IMR-90 (cell line): ENCODE measurements around the gene KLHL30. TPM values are rescaled to one million over a fixed set of nuclear protein-coding genes. Genes with fewer than 3 reads are reported as not detected.

Source experiments
- ATAC-seq: fragments of 200-7000 bp; cut with Tn5 transposase; 2 replicates; pipeline ENCODE4 v1.9.1; 2020; ENCODE audit warnings: low read depth, mild to moderate bottlenecking, moderate library complexity
- BruUV-seq: library from RNA; stranded (reverse); fragments of 400-500 nt; replicated peaks from 2 replicates; lab custom pipeline; 2021; lab: Mats Ljungman, UMichigan
- CTCF ChIA-PET: fragments of 300-600 bp; formaldehyde crosslinking; extraction: SDS; loops from one replicate; lab custom pipeline; 2021; ENCODE audit warnings: antibody characterized with exemption; lab: Yijun Ruan, JAX
- POLR2A ChIA-PET: fragments of 300-600 bp; sonication (Branson Sonifier 250); formaldehyde crosslinking; loops from one replicate; lab custom pipeline; 2022; ENCODE audit warnings: antibody characterized with exemption; ENCODE audit not compliant: unreplicated experiment; lab: Charles Lee
- DNase-seq: peaks from one replicate; pipeline ENCODE4 v3.0.0; 2013
- H2AFZ ChIP-seq: replicated peaks from 2 replicates; pipeline ENCODE3; 2013; ENCODE audit warnings: low read length, mild to moderate bottlenecking; ENCODE audit not compliant: poor library complexity
- H2AK5ac ChIP-seq: 2 replicates; pipeline ENCODE4 v1.6.1; 2013; ENCODE audit warnings: low read depth, low read length, inconsistent platforms
- H2AK9ac ChIP-seq: replicated peaks from 2 replicates; pipeline ENCODE3; 2013; ENCODE audit warnings: mild to moderate bottlenecking, low read depth, low read length, moderate library complexity; ENCODE audit not compliant: poor library complexity
- H2BK120ac ChIP-seq: 2 replicates; pipeline ENCODE4 v1.6.1; 2013; ENCODE audit warnings: low read depth, low read length, inconsistent platforms
- H2BK15ac ChIP-seq: 3 replicates; pipeline ENCODE4 v1.6.1; 2013; ENCODE audit warnings: low read depth, low read length, inconsistent platforms
- H2BK20ac ChIP-seq: 2 replicates; pipeline ENCODE4 v1.6.1; 2013; ENCODE audit warnings: low read depth, mild to moderate bottlenecking, inconsistent platforms, low read length, moderate library complexity
- H2BK5ac ChIP-seq: 2 replicates; pipeline ENCODE4 v1.6.1; 2013; ENCODE audit warnings: mild to moderate bottlenecking, low read depth, low read length, inconsistent platforms; ENCODE audit not compliant: poor library complexity, severe bottlenecking
- H3K14ac ChIP-seq: replicated peaks from 2 replicates; pipeline ENCODE4 v1.6.1; 2013; ENCODE audit warnings: low read depth, low read length, inconsistent platforms
- H3K18ac ChIP-seq: 2 replicates; pipeline ENCODE4 v1.6.1; 2013; ENCODE audit warnings: low read depth, low read length, control low read depth
- H3K23ac ChIP-seq: 2 replicates; pipeline ENCODE4 v1.6.1; 2013; ENCODE audit warnings: low read depth, low read length, inconsistent platforms
- H3K27ac ChIP-seq: 2 replicates; pipeline ENCODE4 v1.5.1; 2013; ENCODE audit warnings: mild to moderate bottlenecking, control low read depth, low read length; ENCODE audit not compliant: insufficient read depth
- H3K27me3 ChIP-seq: 2 replicates; pipeline ENCODE4 v1.6.1; 2013; ENCODE audit warnings: low read length; ENCODE audit not compliant: control insufficient read depth, insufficient read depth
- H3K36me3 ChIP-seq: 2 replicates; pipeline ENCODE4 v1.6.1; 2013; ENCODE audit warnings: low read length, mixed read lengths; ENCODE audit not compliant: control insufficient read depth, insufficient read depth
- H3K4ac ChIP-seq: 2 replicates; pipeline ENCODE4 v1.6.1; 2013; ENCODE audit warnings: low read depth, low read length, inconsistent platforms
- H3K4me1 ChIP-seq: 2 replicates; pipeline ENCODE4 v1.6.1; 2013; ENCODE audit warnings: low read length, mixed read lengths; ENCODE audit not compliant: control insufficient read depth, insufficient read depth
- H3K4me2 ChIP-seq: 2 replicates; pipeline ENCODE4 v1.6.1; 2013; ENCODE audit warnings: low read depth, mild to moderate bottlenecking, control low read depth, low read length, moderate library complexity
- H3K4me3 ChIP-seq: 2 replicates; pipeline ENCODE4 v1.5.1; 2013; ENCODE audit warnings: low read depth, mild to moderate bottlenecking, control low read depth, low read length, moderate library complexity; ENCODE audit not compliant: insufficient read depth
- H3K56ac ChIP-seq: 2 replicates; pipeline ENCODE4 v1.6.1; 2013; ENCODE audit warnings: low read length, inconsistent platforms; ENCODE audit not compliant: insufficient read depth; ENCODE audit errors: extremely low read depth
- H3K79me1 ChIP-seq, 2 experiments: 2 replicates each; pipeline ENCODE4 v1.6.1; 2013; ENCODE audit warnings: low read length in 2 of 2, inconsistent platforms in 1 of 2, low read depth in 1 of 2
- H3K9ac ChIP-seq: 2 replicates; pipeline ENCODE4 v1.6.1; 2013; ENCODE audit warnings: low read depth, low read length, control low read depth
- H3K9me1 ChIP-seq: 2 replicates; pipeline ENCODE4 v1.6.1; 2013; ENCODE audit warnings: low read length, inconsistent platforms; ENCODE audit not compliant: insufficient read depth
- H3K9me3 ChIP-seq: 2 replicates; pipeline ENCODE4 v1.6.1; 2013; ENCODE audit warnings: low read length; ENCODE audit not compliant: control insufficient read depth, insufficient read depth
- H4K20me1 ChIP-seq: 2 replicates; pipeline ENCODE4 v1.6.1; 2013; ENCODE audit warnings: low read length, inconsistent platforms; ENCODE audit not compliant: insufficient read depth
- H4K5ac ChIP-seq: 2 replicates; pipeline ENCODE4 v1.6.1; 2013; ENCODE audit warnings: mild to moderate bottlenecking, low read depth, low read length, control low read depth
- H4K8ac ChIP-seq, 2 experiments: 2 replicates each; pipeline ENCODE4 v1.6.1; 2013; ENCODE audit warnings: low read depth in 2 of 2, low read length in 2 of 2, control low read depth in 1 of 2, inconsistent platforms in 1 of 2
- H4K91ac ChIP-seq: 2 replicates; pipeline ENCODE4 v1.6.1; 2013; ENCODE audit warnings: low read depth, low read length, inconsistent platforms; ENCODE audit not compliant: insufficient read depth
- BHLHE40 ChIP-seq: fragments of 150-350 bp; IDR thresholded peaks from 2 replicates; pipeline ENCODE4 v1.6.1; 2016; ENCODE audit warnings: mild to moderate bottlenecking, low read depth, low read length
- CEBPB ChIP-seq: IDR thresholded peaks from 2 replicates; pipeline ENCODE4 v1.6.1; 2012; ENCODE audit warnings: low read depth, low read length, improper control_type of control experiment
- CHD1 ChIP-seq: IDR thresholded peaks from 2 replicates; pipeline ENCODE4 v1.6.1; 2012; ENCODE audit warnings: low read depth, low read length, improper control_type of control experiment
- CTCF ChIP-seq: conservative IDR thresholded peaks from 2 replicates; pipeline ENCODE4 v1.5.1; 2012; ENCODE audit warnings: mild to moderate bottlenecking, low read depth, low read length, improper control_type of control experiment
- FOS ChIP-seq: fragments of 150-350 bp; IDR thresholded peaks from 2 replicates; pipeline ENCODE4 v1.6.1; 2016; ENCODE audit warnings: low read depth, low read length
- MAFK ChIP-seq: IDR thresholded peaks from 2 replicates; pipeline ENCODE4 v1.6.1; 2012; ENCODE audit warnings: low read depth, low read length, improper control_type of control experiment
- MAZ ChIP-seq: IDR thresholded peaks from 2 replicates; pipeline ENCODE4 v1.6.1; 2012; ENCODE audit warnings: low read depth, mild to moderate bottlenecking, low read length, improper control_type of control experiment, moderate library complexity, borderline replicate concordance
- MXI1 ChIP-seq: IDR thresholded peaks from 2 replicates; pipeline ENCODE4 v1.6.1; 2012; ENCODE audit warnings: low read depth, mild to moderate bottlenecking, low read length, moderate library complexity, borderline replicate concordance
- NFE2L2 ChIP-seq: fragments of 150-350 bp; IDR thresholded peaks from 2 replicates; pipeline ENCODE4 v1.6.1; 2016; ENCODE audit warnings: low read depth, mild to moderate bottlenecking, low read length
- POLR2A ChIP-seq: IDR thresholded peaks from 2 replicates; pipeline ENCODE4 v1.6.1; 2012; ENCODE audit warnings: mild to moderate bottlenecking, low read depth, low read length
- RCOR1 ChIP-seq: IDR thresholded peaks from 2 replicates; pipeline ENCODE4 v1.6.1; 2012; ENCODE audit warnings: mild to moderate bottlenecking, low read length, improper control_type of control experiment; ENCODE audit not compliant: insufficient replicate concordance
- RFX5 ChIP-seq: IDR thresholded peaks from 2 replicates; pipeline ENCODE4 v1.8.0; 2012; ENCODE audit warnings: low read depth, mild to moderate bottlenecking, low read length, moderate library complexity
- SMC3 ChIP-seq: fragments of 150-350 bp; IDR thresholded peaks from 2 replicates; pipeline ENCODE4 v1.6.1; 2016; ENCODE audit warnings: low read depth, mild to moderate bottlenecking, antibody characterized with exemption, low read length, moderate library complexity
- WGBS, 2 experiments: methylation state at CpG; one replicate each; pipeline versions ENCODE4 v1.1.5 to v1.1.7; 2013; ENCODE audit warnings: missing lambda C conversion rate in 2 of 2; ENCODE audit not compliant: insufficient read length in 1 of 2; ENCODE audit errors: extremely low coverage in 2 of 2; 5-methylcytosine and 5-hydroxymethylcytosine counted together
- dilution Hi-C: fragments of 300-500 bp; cut with HindIII; formaldehyde crosslinking; loops from one replicate; pipeline ENCODE4 v1.14.3; 2018; ENCODE audit warnings: low sequenced_read_pairs; ENCODE audit not compliant: unreplicated experiment
- in situ Hi-C: fragments of 300-500 bp; cut with MboI; formaldehyde crosslinking; loops from 3 replicates; pipeline ENCODE4 v1.14.3; 2019; ENCODE audit warnings: low sequenced_read_pairs, inconsistent platforms, mixed read lengths
- intact Hi-C: fragments of 100-400 bp; cut with micrococcal nuclease; formaldehyde crosslinking; loops from 2 replicates; pipeline ENCODE4 v1.10.0; 2022
- polyA plus RNA-seq, 3 experiments: library from polyadenylated mRNA; depleted of rRNA; stranded (reverse); fragments of >200 nt; gene quantifications; 2 replicates each; pipeline ENCODE4 v1.2.3, GENCODE V29; 2012; ENCODE audit warnings: low replicate concordance in 1 of 3
- total RNA-seq: library from RNA; depleted of rRNA; stranded (reverse); fragments of >200 nt; gene quantifications from 2 replicates; pipeline ENCODE4 v1.2.3, GENCODE V29; 2012
- TF ChIP-seq, protein P1 (sequence below): fragments of 150-350 bp; IDR thresholded peaks from 2 replicates; pipeline ENCODE4 v1.6.1; 2016; ENCODE audit warnings: low read depth, mild to moderate bottlenecking, low read length, moderate library complexity, borderline replicate concordance
- TF ChIP-seq, protein P2 (sequence below): fragments of 150-350 bp; IDR thresholded peaks from 2 replicates; pipeline ENCODE4 v1.6.1; 2017; ENCODE audit warnings: mild to moderate bottlenecking, antibody characterized with exemption, low read length, low read depth

The KLHL30 gene
- total and polyA plus RNA-seq, 2 of the 4 experiments (the other 2 are of a cell fraction) = under 0.01 to 0.03 TPM

- in situ Hi-C loops = no loop called here
- no peak overlapping the region for H3K23ac ChIP-seq
- no peak for TF ChIP-seq BHLHE40
- no peak for TF ChIP-seq CTCF
- TF ChIP-seq RFX5 = no peak
- no peak for TF ChIP-seq CHD1
- no peak for TF ChIP-seq MXI1
- TF ChIP-seq MAZ = no peak
- no peak for TF ChIP-seq POLR2A
- TF ChIP-seq MAFK = no peak
- no peak for TF ChIP-seq RCOR1
- TF ChIP-seq SMC3 = no peak
- no peak for TF ChIP-seq FOS
- TF ChIP-seq, protein P1, sequence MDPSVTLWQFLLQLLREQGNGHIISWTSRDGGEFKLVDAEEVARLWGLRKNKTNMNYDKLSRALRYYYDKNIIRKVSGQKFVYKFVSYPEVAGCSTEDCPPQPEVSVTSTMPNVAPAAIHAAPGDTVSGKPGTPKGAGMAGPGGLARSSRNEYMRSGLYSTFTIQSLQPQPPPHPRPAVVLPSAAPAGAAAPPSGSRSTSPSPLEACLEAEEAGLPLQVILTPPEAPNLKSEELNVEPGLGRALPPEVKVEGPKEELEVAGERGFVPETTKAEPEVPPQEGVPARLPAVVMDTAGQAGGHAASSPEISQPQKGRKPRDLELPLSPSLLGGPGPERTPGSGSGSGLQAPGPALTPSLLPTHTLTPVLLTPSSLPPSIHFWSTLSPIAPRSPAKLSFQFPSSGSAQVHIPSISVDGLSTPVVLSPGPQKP = no peak
- TF ChIP-seq NFE2L2 = no peak
- TF ChIP-seq, protein P2, sequence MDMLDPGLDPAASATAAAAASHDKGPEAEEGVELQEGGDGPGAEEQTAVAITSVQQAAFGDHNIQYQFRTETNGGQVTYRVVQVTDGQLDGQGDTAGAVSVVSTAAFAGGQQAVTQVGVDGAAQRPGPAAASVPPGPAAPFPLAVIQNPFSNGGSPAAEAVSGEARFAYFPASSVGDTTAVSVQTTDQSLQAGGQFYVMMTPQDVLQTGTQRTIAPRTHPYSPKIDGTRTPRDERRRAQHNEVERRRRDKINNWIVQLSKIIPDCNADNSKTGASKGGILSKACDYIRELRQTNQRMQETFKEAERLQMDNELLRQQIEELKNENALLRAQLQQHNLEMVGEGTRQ = no peak
- TF ChIP-seq CEBPB = no peak
Observed at GRCh38 chr2:238105506-238106338, 32.7 kb upstream of the KLHL30 start.

More at GRCh38 chr2:238105506-238106338, 32.7 kb upstream of the KLHL30 start:
- H4K91ac ChIP-seq = no peak overlapping the region
- POLR2A ChIA-PET = no interaction called here
- dilution Hi-C loops (no loop called here), intact Hi-C loops (loop anchor here (2.0 kb wide), 1 partner anchor 247 kb away; the partner anchor contains the start of gene RAMP1)
- 85% methylated on average over 4 of the region's 28 CpGs; no CpG with 5 or more reads in 1 of the 2 experiments for WGBS, 2 experiments
- no peak overlapping the region for H3K4me2 ChIP-seq
- H3K4me1 ChIP-seq = no peaks in the 10 kb centered on the region
- H3K27me3 ChIP-seq = no peaks in the 10 kb centered on the region; the same call in 1 of the 2 replicates
- H3K9me3 ChIP-seq = no peaks in the 10 kb centered on the region
- no peaks in the 10 kb centered on the region for H3K36me3 ChIP-seq
- H2BK15ac ChIP-seq = no peak overlapping the region
- CTCF ChIA-PET = no interaction called here
- no peak overlapping the region for H3K56ac ChIP-seq
- H3K4me3 ChIP-seq = no peak overlapping the region
- no peak overlapping the region for H3K4ac ChIP-seq
- no peaks in the 10 kb centered on the region for H4K20me1 ChIP-seq
- H2BK120ac ChIP-seq = no peak overlapping the region
- no TSS peak for BruUV-seq
- no peak overlapping the region for H2AFZ ChIP-seq
- no peak overlapping the region for H2BK5ac ChIP-seq
- DNase-seq (no peak), ATAC-seq (no peak)
- no peak overlapping the region for H2AK5ac ChIP-seq
- H3K9ac ChIP-seq = no peak overlapping the region
- H2BK20ac ChIP-seq = no peak overlapping the region
- no peak overlapping the region for H4K8ac ChIP-seq
- no peak overlapping the region for H2AK9ac ChIP-seq
- no peak overlapping the region for H3K27ac ChIP-seq
- H3K18ac ChIP-seq = no peak overlapping the region
- H3K79me1 ChIP-seq = no peaks in the 10 kb centered on the region
- H3K14ac ChIP-seq = no peak overlapping the region
- H4K5ac ChIP-seq = no peak overlapping the region
- no peaks in the 10 kb centered on the region for H3K9me1 ChIP-seq
